HFF-Myc (cell line): ENCODE results near the gene P2RY6.

Experiments used
- DNase-seq: peaks from one replicate; pipeline ENCODE4 v3.0.0-alpha.2; 2011; ENCODE audit warnings: low read depth; ENCODE audit errors: extremely low read depth
- H3K4me3 ChIP-seq: replicated peaks from 2 replicates; pipeline ENCODE4 v1.5.1; 2011; ENCODE audit warnings: low read depth, mild to moderate bottlenecking, control low read depth, low read length
- CTCF ChIP-seq: IDR thresholded peaks from 2 replicates; pipeline ENCODE4 v1.5.1; 2012; ENCODE audit warnings: mild to moderate bottlenecking, low read depth, low read length, control low read depth; ENCODE audit errors: missing control alignments

The P2RY6 gene

GRCh38 chr11:73340164-73340563, 68.0 kb downstream of the P2RY6 start:
- DNase-seq: no peak
- no peak for TF ChIP-seq CTCF

GRCh38 chr11:73342633-73343032, 70.5 kb downstream of the P2RY6 start:
- no peak for DNase-seq
- H3K4me3 ChIP-seq: no peak overlapping the region
- no peak for TF ChIP-seq CTCF

More at GRCh38 chr11:73340164-73340563, 68.0 kb downstream of the P2RY6 start:
- no peak overlapping the region for H3K4me3 ChIP-seq

GRCh38 chr11:73343076-73343873, 71.1 kb downstream of the P2RY6 start:
- H3K4me3 ChIP-seq: no peak overlapping the region
- no peak for TF ChIP-seq CTCF
- no peak for DNase-seq

GRCh38 chr11:73344191-73344607, 72.1 kb downstream of the P2RY6 start:
- no peak overlapping the region for H3K4me3 ChIP-seq
- no peak for TF ChIP-seq CTCF
- DNase-seq: no peak

GRCh38 chr11:73345481-73346160, 73.5 kb downstream of the P2RY6 start:
- no peak for TF ChIP-seq CTCF
- H3K4me3 ChIP-seq: no peak overlapping the region
- no peak for DNase-seq

- TF ChIP-seq CTCF: no peak
- H3K4me3 ChIP-seq: no peak overlapping the region
- DNase-seq: no peak
Observed at GRCh38 chr11:73346186-73346935, 74.2 kb downstream of the P2RY6 start.
